Activated T-helper 1 cell treated with anti-CD3 and anti-CD28 coated beads, Interleukin-12 subunit alpha, Interleukin-12 subunit beta, Interleukin-2, Interleukin-4 antibody, amounts not matched to agents 30 ng/mL and 10 ng/mL and 1 ng/mL, durations not matched to agents 14 hours and 24 hours and 36 hours (primary cell): ENCODE measurements around the gene TMPRSS7. TPM values are rescaled to one million over a fixed set of nuclear protein-coding genes. Genes with fewer than 3 reads are reported as not detected.
A peak's percentile ranks its signal among the peaks of the same experiment; 100 is the strongest.

Source experiments
- DNase-seq: peaks from one replicate; pipeline ENCODE4 v3.0.0; 2021; ENCODE audit warnings: low spot score
- H3K27ac Mint-ChIP-seq: one replicate; pipeline ENCODE4 v1.8.0; 2021; ENCODE audit warnings: mild to moderate bottlenecking, mixed read lengths
- H3K27me3 Mint-ChIP-seq: one replicate; pipeline ENCODE4 v1.8.0; 2022; ENCODE audit warnings: mild to moderate bottlenecking, moderate library complexity, mixed read lengths; ENCODE audit not compliant: insufficient read depth
- H3K36me3 Mint-ChIP-seq: one replicate; pipeline ENCODE4 v1.8.0; 2021; ENCODE audit warnings: low read depth, mixed read lengths
- H3K4me1 Mint-ChIP-seq: one replicate; pipeline ENCODE4 v1.8.0; 2021; ENCODE audit warnings: low read depth, mixed read lengths
- H3K4me3 Mint-ChIP-seq: one replicate; pipeline ENCODE4 v1.8.0; 2021; ENCODE audit warnings: mild to moderate bottlenecking, moderate library complexity, mixed read lengths
- H3K9me3 Mint-ChIP-seq: one replicate; pipeline ENCODE4 v1.8.0; 2021; ENCODE audit warnings: mixed read lengths
- intact Hi-C: fragments of 100-400 bp; cut with micrococcal nuclease; formaldehyde crosslinking; loops from one replicate; pipeline ENCODE4 v1.15.1; 2024
- total RNA-seq: library from RNA; stranded (reverse); gene quantifications from 2 replicates; pipeline ENCODE4 v1.2.3, GENCODE V29; 2022

The TMPRSS7 gene
- total RNA-seq, 1 donor from 2014 or later = not detected

- no peak for DNase-seq
- Mint-ChIP-seq H3K4me1 (peaks cover 57% of the 10 kb centered on the region), H3K9me3 (no peaks in the 10 kb centered on the region), H3K27me3 (no peaks in the 10 kb centered on the region), H3K4me3 (no peak overlapping the region), H3K36me3 (peaks cover 3% of the 10 kb centered on the region), H3K27ac (peak overlapping the region; percentile 89)
- intact Hi-C loops = no loop called here
These were observed 31.0 kb upstream of the TMPRSS7 start for GRCh38 chr3:112003321-112004080.

DNA sequence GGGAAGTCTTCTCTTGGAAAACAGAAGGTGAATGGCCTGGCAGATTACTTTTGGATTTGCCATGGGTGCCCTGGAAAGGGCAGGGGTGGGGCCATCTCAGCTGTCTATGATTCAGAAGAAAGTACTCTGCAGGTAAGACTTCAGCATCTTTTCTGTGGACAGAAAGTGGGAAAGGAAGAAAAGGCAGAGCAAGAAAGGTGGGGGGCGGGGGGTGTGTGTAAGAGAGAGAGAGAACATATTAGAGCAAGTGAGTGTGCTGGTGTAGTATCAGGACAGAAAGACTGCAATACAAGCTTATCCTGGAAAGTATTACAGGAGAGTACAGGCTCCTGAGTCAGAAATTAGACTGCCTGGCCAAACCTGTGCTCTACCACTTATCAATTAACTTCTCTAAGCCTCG is 30.3 kb upstream of the TMPRSS7 start:
- peaks cover 57% of the 10 kb centered on the region for H3K4me1 Mint-ChIP-seq
- intact Hi-C loops = no loop called here
- H3K9me3 Mint-ChIP-seq = no peaks in the 10 kb centered on the region
- peak overlapping the region; percentile 69 for H3K27ac Mint-ChIP-seq
- H3K36me3 Mint-ChIP-seq = peaks cover 3% of the 10 kb centered on the region
- DNase-seq = no peak
- H3K4me3 Mint-ChIP-seq = no peak overlapping the region
- no peaks in the 10 kb centered on the region for H3K27me3 Mint-ChIP-seq

DNA sequence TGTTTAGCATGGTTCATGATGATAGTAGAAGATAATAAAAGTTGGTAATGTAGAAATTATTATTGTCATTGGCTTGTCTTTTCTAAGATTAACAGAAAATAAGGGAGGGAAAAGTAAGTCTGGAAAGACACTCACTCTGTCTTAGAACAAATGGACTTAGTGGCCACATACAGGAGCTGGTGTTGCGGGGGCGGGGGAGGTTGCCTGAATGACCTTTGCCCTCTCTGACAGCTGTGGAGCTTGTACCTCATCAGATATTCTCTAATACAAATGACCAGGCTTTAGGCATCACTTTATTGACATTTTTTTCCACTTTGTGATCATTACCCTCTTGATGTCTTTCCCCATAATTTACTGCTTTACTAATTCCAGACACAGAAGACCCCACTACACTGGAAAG is 29.9 kb upstream of the TMPRSS7 start:
- intact Hi-C loops = no loop called here
- no peak for DNase-seq
- no peak overlapping the region for H3K4me3 Mint-ChIP-seq
- H3K9me3 Mint-ChIP-seq = no peaks in the 10 kb centered on the region
- peak overlapping the region; percentile 69 for H3K27ac Mint-ChIP-seq
- H3K4me1 Mint-ChIP-seq = peaks cover 57% of the 10 kb centered on the region
- peaks cover 3% of the 10 kb centered on the region for H3K36me3 Mint-ChIP-seq
- no peaks in the 10 kb centered on the region for H3K27me3 Mint-ChIP-seq

DNA sequence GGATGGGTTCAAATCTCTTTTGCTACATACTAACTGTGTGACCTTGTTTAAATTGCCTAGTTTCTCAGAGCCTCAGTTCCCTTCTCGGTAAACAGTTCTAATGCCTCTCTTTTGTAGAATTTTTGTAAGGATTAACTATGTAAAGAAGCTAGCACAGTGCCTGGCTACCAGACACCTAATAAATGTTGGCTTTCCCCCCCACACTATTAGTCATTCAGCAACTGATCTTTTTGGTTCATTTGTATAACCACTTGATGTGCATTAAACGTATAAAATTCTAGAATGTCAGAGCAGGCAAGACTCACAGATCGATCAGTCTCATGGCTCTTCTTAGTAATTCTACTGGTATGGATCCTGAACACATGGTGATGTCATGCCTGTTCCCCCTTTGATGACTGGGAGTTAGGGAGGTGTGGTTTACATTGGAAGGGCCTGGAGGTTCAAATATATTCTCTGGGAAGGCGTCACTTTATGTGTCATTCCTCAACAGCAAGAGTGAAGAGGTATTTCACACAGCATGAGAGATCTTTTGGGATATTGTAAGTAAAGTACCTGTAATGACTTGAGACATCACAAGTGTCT is 29.4 kb upstream of the TMPRSS7 start:
- Mint-ChIP-seq H3K4me1 (peaks cover 57% of the 10 kb centered on the region), H3K4me3 (no peak overlapping the region), H3K9me3 (no peaks in the 10 kb centered on the region), H3K27ac (peak overlapping the region; percentile 30), H3K27me3 (no peaks in the 10 kb centered on the region), H3K36me3 (peaks cover 3% of the 10 kb centered on the region)
- DNase-seq = no peak
- intact Hi-C loops = no loop called here

DNA sequence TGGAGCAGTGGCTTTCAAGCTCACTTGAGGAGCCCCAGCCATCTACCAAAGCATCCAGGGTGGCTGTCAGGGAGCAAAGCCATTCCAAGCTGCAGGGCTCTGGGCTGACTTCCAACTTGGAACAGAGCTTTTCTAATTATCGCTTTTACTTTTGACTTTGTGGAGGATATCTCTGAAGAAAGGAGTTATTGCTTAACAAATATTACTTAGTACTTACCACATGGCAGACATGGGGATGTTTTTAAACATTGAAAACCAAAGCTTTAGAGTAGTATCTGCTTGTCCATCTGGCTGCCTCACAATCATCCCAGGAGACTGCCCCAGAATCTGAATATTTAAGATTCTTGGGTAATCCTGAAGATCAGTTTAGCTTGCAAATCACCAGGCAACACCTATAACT is 26.9 kb upstream of the TMPRSS7 start:
- Mint-ChIP-seq H3K27ac (no peak overlapping the region), H3K4me1 (peaks cover 41% of the 10 kb centered on the region), H3K4me3 (no peak overlapping the region), H3K9me3 (no peaks in the 10 kb centered on the region), H3K36me3 (peaks cover 3% of the 10 kb centered on the region), H3K27me3 (no peaks in the 10 kb centered on the region)
- intact Hi-C loops = no loop called here
- DNase-seq = no peak

DNA sequence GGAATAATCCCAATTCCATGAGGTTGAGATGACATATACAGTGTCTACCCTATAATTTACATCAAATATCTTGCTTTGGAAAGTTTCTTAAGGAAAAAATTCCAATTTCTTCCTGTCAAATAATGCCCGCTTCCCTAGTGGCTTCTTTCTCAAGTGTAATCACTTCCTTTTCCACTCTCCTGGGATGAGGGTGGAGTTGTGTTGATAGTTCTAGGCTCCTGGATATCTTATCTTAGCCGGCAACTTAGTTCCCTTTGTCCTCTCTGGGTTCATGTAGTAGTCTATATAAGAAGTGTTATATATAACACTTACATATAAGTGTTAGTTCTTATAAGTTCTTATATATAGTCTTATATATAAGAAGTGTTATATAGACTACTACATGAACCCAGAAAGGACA is 24.9 kb upstream of the TMPRSS7 start:
- Mint-ChIP-seq H3K9me3 (no peaks in the 10 kb centered on the region), H3K27ac (no peak overlapping the region), H3K4me3 (no peak overlapping the region), H3K36me3 (peaks cover 3% of the 10 kb centered on the region), H3K4me1 (peaks cover 37% of the 10 kb centered on the region), H3K27me3 (no peaks in the 10 kb centered on the region)
- no peak for DNase-seq
- intact Hi-C loops = no loop called here

GRCh38 chr3:112010636-112011035 is 23.9 kb upstream of the TMPRSS7 start:
- no peaks in the 10 kb centered on the region for H3K9me3 Mint-ChIP-seq
- H3K36me3 Mint-ChIP-seq = no peaks in the 10 kb centered on the region
- no peak for DNase-seq
- H3K27me3 Mint-ChIP-seq = no peaks in the 10 kb centered on the region
- no peak overlapping the region for H3K27ac Mint-ChIP-seq
- peaks cover 28% of the 10 kb centered on the region for H3K4me1 Mint-ChIP-seq
- no peak overlapping the region for H3K4me3 Mint-ChIP-seq
- intact Hi-C loops = no loop called here

- intact Hi-C loops = no loop called here
- Mint-ChIP-seq H3K4me1 (peaks cover 28% of the 10 kb centered on the region), H3K27ac (no peak overlapping the region), H3K4me3 (no peak overlapping the region), H3K36me3 (no peaks in the 10 kb centered on the region), H3K27me3 (no peaks in the 10 kb centered on the region), H3K9me3 (no peaks in the 10 kb centered on the region)
- no peak for DNase-seq
These were observed 23.1 kb upstream of the TMPRSS7 start for GRCh38 chr3:112011376-112011940.

DNA sequence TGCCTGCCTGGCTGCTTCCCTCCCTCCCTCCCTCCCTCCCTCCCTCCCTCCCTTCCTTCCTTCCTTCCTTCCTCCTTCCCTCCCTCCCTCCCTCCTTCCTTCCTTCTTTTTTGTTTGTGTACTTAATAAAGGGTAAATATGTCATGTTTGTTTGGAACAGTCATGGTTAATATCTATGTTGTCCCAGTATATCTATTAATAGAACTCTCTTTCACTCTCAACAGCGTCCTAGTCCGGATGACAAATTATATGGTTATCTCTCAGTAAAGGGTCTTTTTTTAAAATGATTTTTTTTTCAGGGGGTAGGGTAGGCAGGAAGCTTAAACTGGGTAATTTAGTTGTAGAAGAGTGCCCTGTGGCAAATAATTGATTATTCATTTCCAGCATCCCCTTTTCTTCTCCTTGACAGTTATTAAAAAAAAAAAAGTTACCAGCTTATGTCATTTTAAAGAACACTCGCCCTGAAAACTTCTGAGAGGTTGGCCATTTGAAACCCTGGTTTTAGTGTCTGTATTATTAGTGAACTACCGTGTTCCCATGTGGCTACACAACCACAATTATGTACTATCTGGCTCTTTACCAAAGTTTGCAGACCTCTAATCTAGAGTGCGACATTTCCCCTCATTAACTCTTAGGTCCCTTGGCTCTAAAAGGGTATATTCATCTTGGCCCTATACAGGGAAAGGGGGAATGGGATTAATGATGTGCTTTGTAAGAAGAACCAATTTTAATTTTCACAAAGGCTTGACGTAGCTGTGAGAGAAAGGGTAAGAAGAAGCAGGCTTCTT is 22.1 kb upstream of the TMPRSS7 start:
- intact Hi-C loops = loop anchor here (2.0 kb wide), 3 partner anchors 30 to 118 kb away; partner anchors contain the start of gene ABHD10
- H3K27me3 Mint-ChIP-seq = no peaks in the 10 kb centered on the region
- H3K36me3 Mint-ChIP-seq = no peaks in the 10 kb centered on the region
- H3K4me1 Mint-ChIP-seq = peaks cover 28% of the 10 kb centered on the region
- peak overlapping the region; percentile 79 for H3K27ac Mint-ChIP-seq
- H3K4me3 Mint-ChIP-seq = no peak overlapping the region
- DNase-seq = no peak
- H3K9me3 Mint-ChIP-seq = no peaks in the 10 kb centered on the region

- DNase-seq = peak; percentile 38
- peak overlapping the region; percentile 79 for H3K27ac Mint-ChIP-seq
These were observed 21.3 kb upstream of the TMPRSS7 start for GRCh38 chr3:112013058-112013783.

GRCh38 chr3:112013784-112014143 is 20.8 kb upstream of the TMPRSS7 start:
- H3K9me3 Mint-ChIP-seq = no peaks in the 10 kb centered on the region
- no peaks in the 10 kb centered on the region for H3K36me3 Mint-ChIP-seq
- no peak for DNase-seq
- intact Hi-C loops = loop anchor here (1.0 to 2.0 kb wide), 8 partner anchors 11 to 296 kb away; partner anchors contain the start of gene ABHD10
- H3K4me1 Mint-ChIP-seq = peaks cover 25% of the 10 kb centered on the region
- no peaks in the 10 kb centered on the region for H3K27me3 Mint-ChIP-seq
- H3K27ac Mint-ChIP-seq = no peak overlapping the region
- no peak overlapping the region for H3K4me3 Mint-ChIP-seq

More at GRCh38 chr3:112013058-112013783, 21.3 kb upstream of the TMPRSS7 start:
- Mint-ChIP-seq H3K36me3 (no peaks in the 10 kb centered on the region), H3K4me1 (peaks cover 28% of the 10 kb centered on the region), H3K4me3 (no peak overlapping the region), H3K27me3 (no peaks in the 10 kb centered on the region), H3K9me3 (no peaks in the 10 kb centered on the region)
- intact Hi-C loops = loop anchor here (1.0 to 2.0 kb wide), 8 partner anchors 11 to 296 kb away; partner anchors contain the start of gene ABHD10

DNA sequence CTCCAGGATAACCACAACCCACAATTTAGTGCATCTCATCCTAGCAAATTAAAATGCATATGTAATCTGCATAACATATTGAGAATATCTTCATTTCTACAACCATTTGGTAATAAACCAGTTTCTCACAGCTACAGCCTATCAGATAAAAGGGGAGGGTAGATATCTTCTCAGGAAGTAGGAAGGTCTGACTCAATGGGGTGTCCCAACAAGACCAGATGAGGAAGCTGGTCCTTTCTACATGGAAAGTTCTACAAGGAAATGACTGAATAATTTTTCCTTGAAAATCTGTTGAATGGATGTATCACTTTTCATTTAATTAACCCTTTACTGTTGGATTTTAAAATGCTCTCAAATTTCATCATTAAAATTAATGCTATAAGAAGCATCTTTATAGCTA is 17.4 kb upstream of the TMPRSS7 start:
- Mint-ChIP-seq H3K27me3 (no peaks in the 10 kb centered on the region), H3K27ac (no peak overlapping the region), H3K4me1 (peaks cover 29% of the 10 kb centered on the region), H3K36me3 (no peaks in the 10 kb centered on the region), H3K4me3 (no peak overlapping the region), H3K9me3 (peaks cover 3% of the 10 kb centered on the region)
- intact Hi-C loops = no loop called here
- DNase-seq = no peak
